ENCODE results near the gene RXFP2.

The RXFP2 gene

DNA sequence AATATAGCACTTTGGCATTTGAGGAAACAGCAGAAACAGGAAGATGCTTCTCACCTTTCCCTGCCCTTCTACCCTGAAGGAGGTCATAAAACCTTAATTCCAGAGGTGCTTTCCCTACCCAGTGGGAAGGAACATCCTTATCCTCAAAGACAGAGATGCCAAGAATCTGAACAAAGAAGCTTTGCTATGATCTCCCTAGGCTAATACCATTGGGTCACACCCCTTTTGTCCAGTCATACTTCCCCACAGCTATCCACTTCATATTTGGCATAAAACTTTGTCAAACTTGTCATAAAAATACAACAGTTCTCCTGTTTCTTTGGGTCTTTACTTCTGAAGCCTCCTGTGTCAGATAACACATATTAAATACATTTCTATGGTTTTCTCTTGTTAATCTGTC, 21.7 kb upstream of the RXFP2 start:
- TF ChIP-seq FOXP2 (optimal IDR thresholded peaks at IDR 0.05; ENCODE audit: borderline replicate concordance, extremely low read depth, extremely low read length, insufficient read depth) (no peak), SIN3A (IDR thresholded peaks at IDR 0.05; ENCODE audit: borderline replicate concordance, insufficient read depth, low read length) (no peak), TAF1 (IDR thresholded peaks at IDR 0.05; ENCODE audit: borderline replicate concordance, insufficient read depth, low read length) (no peak), POLR2AphosphoS5 (IDR thresholded peaks at IDR 0.05; ENCODE audit: low read depth, low read length) (no peak)
- TF ChIP-seq, protein P1, sequence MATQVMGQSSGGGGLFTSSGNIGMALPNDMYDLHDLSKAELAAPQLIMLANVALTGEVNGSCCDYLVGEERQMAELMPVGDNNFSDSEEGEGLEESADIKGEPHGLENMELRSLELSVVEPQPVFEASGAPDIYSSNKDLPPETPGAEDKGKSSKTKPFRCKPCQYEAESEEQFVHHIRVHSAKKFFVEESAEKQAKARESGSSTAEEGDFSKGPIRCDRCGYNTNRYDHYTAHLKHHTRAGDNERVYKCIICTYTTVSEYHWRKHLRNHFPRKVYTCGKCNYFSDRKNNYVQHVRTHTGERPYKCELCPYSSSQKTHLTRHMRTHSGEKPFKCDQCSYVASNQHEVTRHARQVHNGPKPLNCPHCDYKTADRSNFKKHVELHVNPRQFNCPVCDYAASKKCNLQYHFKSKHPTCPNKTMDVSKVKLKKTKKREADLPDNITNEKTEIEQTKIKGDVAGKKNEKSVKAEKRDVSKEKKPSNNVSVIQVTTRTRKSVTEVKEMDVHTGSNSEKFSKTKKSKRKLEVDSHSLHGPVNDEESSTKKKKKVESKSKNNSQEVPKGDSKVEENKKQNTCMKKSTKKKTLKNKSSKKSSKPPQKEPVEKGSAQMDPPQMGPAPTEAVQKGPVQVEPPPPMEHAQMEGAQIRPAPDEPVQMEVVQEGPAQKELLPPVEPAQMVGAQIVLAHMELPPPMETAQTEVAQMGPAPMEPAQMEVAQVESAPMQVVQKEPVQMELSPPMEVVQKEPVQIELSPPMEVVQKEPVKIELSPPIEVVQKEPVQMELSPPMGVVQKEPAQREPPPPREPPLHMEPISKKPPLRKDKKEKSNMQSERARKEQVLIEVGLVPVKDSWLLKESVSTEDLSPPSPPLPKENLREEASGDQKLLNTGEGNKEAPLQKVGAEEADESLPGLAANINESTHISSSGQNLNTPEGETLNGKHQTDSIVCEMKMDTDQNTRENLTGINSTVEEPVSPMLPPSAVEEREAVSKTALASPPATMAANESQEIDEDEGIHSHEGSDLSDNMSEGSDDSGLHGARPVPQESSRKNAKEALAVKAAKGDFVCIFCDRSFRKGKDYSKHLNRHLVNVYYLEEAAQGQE (IDR thresholded peaks at IDR 0.05; ENCODE audit: insufficient read depth in 1 of 2, low read depth in 2 of 2, low read length in 2 of 2): no peak

DNA sequence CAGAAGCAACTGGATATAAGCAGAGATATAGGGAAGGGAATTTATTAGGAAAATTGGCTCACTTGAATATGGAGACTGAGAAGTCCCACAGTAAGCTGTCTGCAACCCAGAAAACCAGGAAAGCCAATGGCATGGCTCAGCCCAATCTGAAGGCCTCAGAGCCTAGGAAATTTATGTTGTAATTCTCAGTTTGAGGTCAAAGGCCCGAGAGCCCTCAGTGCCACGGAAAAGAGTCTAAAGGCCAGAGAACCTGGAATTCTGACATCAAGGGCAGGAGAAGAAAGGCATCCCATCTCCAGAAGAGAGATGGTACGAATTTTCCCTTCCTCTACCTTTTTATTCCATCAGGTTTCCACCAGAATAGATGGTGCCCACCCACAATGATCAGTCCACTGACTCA, 20.1 kb upstream of the RXFP2 start:
- TF ChIP-seq POLR2AphosphoS5 (IDR thresholded peaks at IDR 0.05; ENCODE audit: low read depth, low read length) (no peak), SIN3A (IDR thresholded peaks at IDR 0.05; ENCODE audit: borderline replicate concordance, insufficient read depth, low read length) (no peak), TAF1 (IDR thresholded peaks at IDR 0.05; ENCODE audit: borderline replicate concordance, insufficient read depth, low read length) (no peak), FOXP2 (optimal IDR thresholded peaks at IDR 0.05; ENCODE audit: borderline replicate concordance, extremely low read depth, extremely low read length, insufficient read depth) (no peak)
- TF ChIP-seq, protein P1 (IDR thresholded peaks at IDR 0.05; ENCODE audit: insufficient read depth in 1 of 2, low read depth in 2 of 2, low read length in 2 of 2): no peak

DNA sequence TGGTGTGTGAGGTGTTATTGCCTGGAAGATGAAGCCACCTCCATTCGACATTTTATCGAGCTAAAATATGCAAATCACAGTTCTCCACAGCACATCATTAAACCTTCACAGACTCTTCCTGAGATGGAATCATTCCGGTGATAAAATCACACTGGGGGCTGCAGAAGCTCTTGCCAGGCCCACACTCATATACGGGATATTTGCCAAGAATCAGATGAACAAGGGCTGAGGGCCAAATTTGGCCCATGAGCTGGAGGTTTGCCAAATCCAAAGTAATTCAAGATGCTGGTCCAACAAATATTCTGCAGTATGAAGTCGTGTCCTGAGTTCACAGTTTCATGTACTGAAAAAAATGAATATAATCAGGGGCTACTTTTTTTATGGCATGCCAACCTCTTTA, 16.7 kb upstream of the RXFP2 start:
- TF ChIP-seq SIN3A (IDR thresholded peaks at IDR 0.05; ENCODE audit: borderline replicate concordance, insufficient read depth, low read length): no peak
- TF ChIP-seq POLR2AphosphoS5 (IDR thresholded peaks at IDR 0.05; ENCODE audit: low read depth, low read length): no peak
- no peak for TF ChIP-seq FOXP2 (optimal IDR thresholded peaks at IDR 0.05; ENCODE audit: borderline replicate concordance, extremely low read depth, extremely low read length, insufficient read depth)
- no peak for TF ChIP-seq TAF1 (IDR thresholded peaks at IDR 0.05; ENCODE audit: borderline replicate concordance, insufficient read depth, low read length)
- TF ChIP-seq, protein P1 (IDR thresholded peaks at IDR 0.05; ENCODE audit: insufficient read depth in 1 of 2, low read depth in 2 of 2, low read length in 2 of 2): no peak

DNA sequence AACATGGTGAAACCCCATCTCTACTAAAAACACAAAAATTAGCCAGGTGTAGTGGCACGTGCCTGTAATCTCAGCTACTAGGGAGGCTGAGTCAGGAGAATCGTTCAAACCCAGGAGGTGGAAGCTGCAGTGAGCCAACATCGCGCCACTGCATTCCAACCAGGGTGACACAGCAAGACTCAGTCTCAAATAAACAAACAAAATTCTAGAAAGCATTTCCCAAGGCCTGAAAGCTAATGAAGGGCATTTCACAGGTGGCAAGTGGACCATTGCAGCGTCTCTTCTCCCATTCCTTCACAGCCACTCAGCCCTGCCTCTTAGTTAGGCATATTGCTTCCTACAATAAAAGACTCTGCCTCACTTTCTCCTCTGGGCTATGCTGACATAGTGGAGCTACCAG, 13.5 kb upstream of the RXFP2 start:
- no peak for TF ChIP-seq SIN3A (IDR thresholded peaks at IDR 0.05; ENCODE audit: borderline replicate concordance, insufficient read depth, low read length)
- TF ChIP-seq, protein P1 (IDR thresholded peaks at IDR 0.05; ENCODE audit: insufficient read depth in 1 of 2, low read depth in 2 of 2, low read length in 2 of 2): no peak
- TF ChIP-seq FOXP2 (optimal IDR thresholded peaks at IDR 0.05; ENCODE audit: borderline replicate concordance, extremely low read depth, extremely low read length, insufficient read depth): no peak
- TF ChIP-seq TAF1 (IDR thresholded peaks at IDR 0.05; ENCODE audit: borderline replicate concordance, insufficient read depth, low read length): no peak
- no peak for TF ChIP-seq POLR2AphosphoS5 (IDR thresholded peaks at IDR 0.05; ENCODE audit: low read depth, low read length)

DNA sequence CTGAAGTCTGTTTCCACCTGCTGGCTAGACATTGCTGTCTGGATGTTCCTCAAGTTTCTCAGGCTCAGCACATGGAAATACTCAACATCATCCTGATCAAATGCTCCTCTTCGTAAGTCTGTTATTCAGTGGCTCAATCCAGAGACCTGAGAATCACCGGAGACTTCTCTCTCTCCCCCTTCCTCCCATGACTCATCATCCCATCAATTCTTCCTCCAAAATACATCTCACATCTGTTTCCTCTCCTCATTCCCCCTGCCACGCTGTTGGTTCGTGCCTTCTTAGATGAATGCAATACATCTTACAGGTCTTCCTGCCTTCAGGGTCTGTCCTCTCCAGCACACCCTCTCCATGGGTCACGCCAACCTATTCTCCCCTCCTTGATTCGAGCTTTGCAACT, 7.4 kb upstream of the RXFP2 start:
- TF ChIP-seq SIN3A (IDR thresholded peaks at IDR 0.05; ENCODE audit: borderline replicate concordance, insufficient read depth, low read length) (no peak), FOXP2 (optimal IDR thresholded peaks at IDR 0.05; ENCODE audit: borderline replicate concordance, extremely low read depth, extremely low read length, insufficient read depth) (no peak), POLR2AphosphoS5 (IDR thresholded peaks at IDR 0.05; ENCODE audit: low read depth, low read length) (no peak), TAF1 (IDR thresholded peaks at IDR 0.05; ENCODE audit: borderline replicate concordance, insufficient read depth, low read length) (no peak)
- TF ChIP-seq, protein P1 (IDR thresholded peaks at IDR 0.05; ENCODE audit: insufficient read depth in 1 of 2, low read depth in 2 of 2, low read length in 2 of 2): no peak
